K562 (cell line): ENCODE results near the gene SLC7A10. TPM values are rescaled to one million over a fixed set of nuclear protein-coding genes. Genes with fewer than 3 reads are reported as not detected.

Experiments
- ATAC-seq: fragments of 200-7000 bp; cut with Tn5 transposase; 3 replicates; pipeline ENCODE4 v1.9.1; 2020; ENCODE audit warnings: moderate library complexity
- BruUV-seq: library from RNA; stranded (reverse); fragments of 400-500 nt; replicated peaks from 2 replicates; lab custom pipeline; 2021; lab: Mats Ljungman, UMichigan
- CTCF ChIA-PET: fragments of 300-600 bp; formaldehyde crosslinking; extraction: SDS; loops from one replicate; lab custom pipeline; 2021; ENCODE audit warnings: low intra/inter-chr PET ratio; lab: Yijun Ruan, JAX
- POLR2A ChIA-PET: fragments of 300-600, 350-650 bp; sonication (Branson Sonifier 250); formaldehyde crosslinking; extraction: SDS; loops from one replicate; lab custom pipeline; 2021; ENCODE audit warnings: antibody characterized with exemption, inconsistent platforms; lab: Yijun Ruan, JAX
- DNase-seq, 4 experiments: peaks; one replicate each; pipeline versions ENCODE4 v3.0.0 to v3.0.0-alpha.2; 2011 to 2018; ENCODE audit warnings: low spot score in 3 of 4, mixed read lengths in 3 of 4; ENCODE audit errors: extremely low read depth in 1 of 4
- FAIRE-seq: peaks from 2 replicates; lab custom pipeline; 2011; peaks lifted over from hg19 to GRCh38; lab: Jason Lieb, UNC
- H2AFZ ChIP-seq: 2 replicates; pipeline ENCODE4 v1.6.0; 2011; ENCODE audit warnings: low read depth, low read length, control low read depth, inconsistent platforms
- H3K27ac ChIP-seq: fragments of 200-600 bp; 3 replicates; pipeline ENCODE4 v1.8.0; 2011; ENCODE audit warnings: low read depth, mild to moderate bottlenecking, control low read depth, inconsistent platforms, low read length, moderate library complexity, mixed read lengths; ENCODE audit errors: extremely low read depth
- H3K27me3 ChIP-seq, 2 experiments: fragments of 300-600 bp in 1 of 2; 2 replicates in 1 of 2; 3 replicates in 1 of 2; pipeline versions ENCODE4 v1.6.0 to v1.8.0; 2011; ENCODE audit warnings: inconsistent platforms in 2 of 2, low read length in 2 of 2, mild to moderate bottlenecking in 1 of 2, mixed read lengths in 1 of 2, moderate library complexity in 1 of 2; ENCODE audit not compliant: control insufficient read depth in 2 of 2, insufficient read depth in 2 of 2
- H3K36me3 ChIP-seq: fragments of 300-600 bp; 3 replicates; pipeline ENCODE4 v1.8.0; 2011; ENCODE audit warnings: mild to moderate bottlenecking, low read length, inconsistent platforms; ENCODE audit not compliant: control insufficient read depth, insufficient read depth
- H3K4me1 ChIP-seq, 2 experiments: fragments of 200-600 bp in 1 of 2; replicated peaks in 1 of 2; 2 replicates in 1 of 2; 3 replicates in 1 of 2; pipeline versions ENCODE4 v1.5.1 to v1.8.0; 2011; ENCODE audit warnings: inconsistent platforms in 2 of 2, low read length in 2 of 2, mild to moderate bottlenecking in 1 of 2, mixed read lengths in 1 of 2, moderate library complexity in 1 of 2; ENCODE audit not compliant: control insufficient read depth in 2 of 2, insufficient read depth in 2 of 2
- H3K4me2 ChIP-seq: 2 replicates; pipeline ENCODE4 v1.6.1; 2011; ENCODE audit warnings: low read length, control low read depth, inconsistent platforms, mixed read lengths; ENCODE audit not compliant: insufficient read depth
- H3K4me3 ChIP-seq: fragments of 200-600 bp; sonication (generic), shearing (Covaris generic); 2 replicates; pipeline ENCODE4 v1.5.1; 2016; ENCODE audit warnings: control low read depth, inconsistent platforms
- H3K79me2 ChIP-seq: fragments of 200-600 bp; 3 replicates; pipeline ENCODE4 v1.8.0; 2011; ENCODE audit warnings: low read length, inconsistent platforms; ENCODE audit not compliant: control insufficient read depth, insufficient read depth
- H3K9ac ChIP-seq, 2 experiments: 2 replicates each; pipeline versions ENCODE4 v1.6.0 to v1.6.1; 2011; ENCODE audit warnings: low read depth in 2 of 2, low read length in 2 of 2, control low read depth in 1 of 2, inconsistent platforms in 1 of 2, mild to moderate bottlenecking in 1 of 2, mixed read lengths in 1 of 2; ENCODE audit not compliant: insufficient read depth in 1 of 2
- H3K9me1 ChIP-seq: one replicate; pipeline ENCODE4 v1.6.0; 2011; ENCODE audit warnings: inconsistent platforms, mild to moderate bottlenecking, low read length, moderate library complexity; ENCODE audit not compliant: control insufficient read depth, insufficient read depth
- H3K9me3 ChIP-seq: replicated peaks from 2 replicates; pipeline ENCODE4 v1.5.1; 2011; ENCODE audit warnings: low read depth, low read length, inconsistent platforms; ENCODE audit not compliant: control insufficient read depth, insufficient read depth
- H4K20me1 ChIP-seq: replicated peaks from 2 replicates; pipeline ENCODE4 v1.6.1; 2011; ENCODE audit warnings: low read length, inconsistent platforms, mixed read lengths; ENCODE audit not compliant: control insufficient read depth, insufficient read depth
- ATF3 ChIP-seq, 2 experiments: fragments of 450-650 bp in 1 of 2; sonication (generic) in 1 of 2; formaldehyde crosslinking in 1 of 2; IDR thresholded peaks in 1 of 2; conservative IDR thresholded peaks in 1 of 2; 2 replicates each; pipeline versions ENCODE4 v1.6.1 to v1.8.1; 2016 to 2023; ENCODE audit warnings: mild to moderate bottlenecking in 2 of 2, moderate library complexity in 2 of 2, inconsistent platforms in 1 of 2, missing genetic modification reagents in 1 of 2
- CEBPB ChIP-seq: fragments of 450-650 bp; IDR thresholded peaks from 2 replicates; pipeline ENCODE4 v1.6.1; 2016; ENCODE audit warnings: missing genetic modification characterization, missing compliant biosample characterization
- CEBPG ChIP-seq, 3 experiments: fragments of 200-800 bp in 1 of 3; sonication (Bioruptor generic) in 1 of 3; sonication (generic) in 1 of 3; formaldehyde crosslinking in 1 of 3; IDR thresholded peaks in 2 of 3; conservative IDR thresholded peaks in 1 of 3; 2 replicates each; pipeline versions ENCODE4 v1.6.1 to v1.8.0; 2016 to 2022; ENCODE audit warnings: missing compliant biosample characterization in 2 of 3, missing genetic modification characterization in 2 of 3, mild to moderate bottlenecking in 1 of 3, missing genetic modification reagents in 1 of 3
- ELK3 ChIP-seq: fragments of 450-650 bp; formaldehyde crosslinking; IDR thresholded peaks from 2 replicates; pipeline ENCODE4 v1.4.0; 2020; ENCODE audit warnings: mild to moderate bottlenecking
- ETV5 ChIP-seq: sonication (generic); formaldehyde crosslinking; IDR thresholded peaks from 2 replicates; pipeline ENCODE4 v1.4.0; 2020; ENCODE audit warnings: low read depth, mild to moderate bottlenecking, missing genetic modification reagents
- GMEB1 ChIP-seq: fragments of 250-450 bp; sonication (Bioruptor Pico); IDR thresholded peaks from 2 replicates; pipeline ENCODE4 v1.4.0; 2020; ENCODE audit warnings: mild to moderate bottlenecking
- HES1 ChIP-seq: fragments of 450-650 bp; IDR thresholded peaks from 2 replicates; pipeline ENCODE4 v1.6.1; 2016; ENCODE audit warnings: low read depth, mild to moderate bottlenecking, moderate library complexity
- MAFF ChIP-seq: IDR thresholded peaks from 2 replicates; pipeline ENCODE4 v1.6.1; 2012; ENCODE audit warnings: low read length, improper control_type of control experiment
- SNIP1 ChIP-seq: fragments of 450-650 bp; IDR thresholded peaks from 2 replicates; pipeline ENCODE4 v1.7.1; 2017; ENCODE audit warnings: low read depth, mild to moderate bottlenecking
- TFAM ChIP-seq: fragments of 250-450 bp; sonication (Bioruptor Pico); conservative IDR thresholded peaks from 2 replicates; pipeline ENCODE4 v1.5.0; 2021; ENCODE audit warnings: mild to moderate bottlenecking, moderate library complexity
- ZFP30 ChIP-seq: fragments of 250-450 bp; sonication (Bioruptor Pico); IDR thresholded peaks from 2 replicates; pipeline ENCODE4 v1.8.0; 2022; ENCODE audit warnings: moderate library complexity, mild to moderate bottlenecking, inconsistent platforms, borderline replicate concordance
- ZNF436 ChIP-seq: fragments of 250-450, 450-650 bp; sonication (Bioruptor Pico); formaldehyde crosslinking; IDR thresholded peaks from 2 replicates; pipeline ENCODE4 v1.7.0; 2020; ENCODE audit warnings: mild to moderate bottlenecking
- ZNF445 ChIP-seq: fragments of 250-450 bp; sonication (Bioruptor Pico); IDR thresholded peaks from 2 replicates; pipeline ENCODE4 v1.4.0; 2020; ENCODE audit warnings: low read depth, mild to moderate bottlenecking, moderate library complexity
- ZNF507 ChIP-seq: conservative IDR thresholded peaks from 2 replicates; pipeline ENCODE4 v1.6.1; 2017; ENCODE audit warnings: missing genetic modification characterization, missing compliant biosample characterization
- ZNF79 ChIP-seq: fragments of 250-450 bp; sonication (Bioruptor Pico); IDR thresholded peaks from 2 replicates; pipeline ENCODE4 v1.4.0; 2020; ENCODE audit warnings: low read depth, mild to moderate bottlenecking, moderate library complexity
- WGBS: fragments of 100-300 bp; shearing (Covaris generic); methylation state at CpG from one replicate; pipeline ENCODE4 v1.1.6; 2016; ENCODE audit warnings: low coverage, mixed read lengths; ENCODE audit not compliant: insufficient coverage; ENCODE audit errors: missing lambda C conversion rate; 5-methylcytosine and 5-hydroxymethylcytosine counted together
- in situ Hi-C: fragments of 300-500 bp; cut with MboI; formaldehyde crosslinking; loops from 4 replicates; pipeline ENCODE4 v1.15.0; 2018; ENCODE audit warnings: inconsistent platforms, mixed read lengths
- intact Hi-C: fragments of 100-400 bp; cut with micrococcal nuclease; formaldehyde crosslinking; loops from 2 replicates; pipeline ENCODE4 v1.14.2; 2022
- polyA plus RNA-seq, 8 experiments: library from polyadenylated mRNA; depleted of rRNA in 4 of 8; stranded (reverse) in 5 of 8; unstranded in 3 of 8; fragments of >200 nt; fragmentation: Nextera tagmentation in 2 of 8; fragmentation: Illumina TruSeq in 1 of 8; extraction: Ambion mirVana in 2 of 8; extraction: Trizol in 1 of 8; gene quantifications; 2 replicates each; pipeline versions ENCODE4 v1.2.1 to v1.2.3, GENCODE V29; 2011 to 2014; ENCODE audit warnings: inconsistent platforms in 1 of 8, missing spikeins in 1 of 8
- total RNA-seq, 7 experiments: library from RNA; depleted of rRNA in 6 of 7; stranded (reverse); fragments of >200 nt in 6 of 7; fragmentation: Illumina TruSeq in 2 of 7; extraction: Trizol in 2 of 7; gene quantifications; 2 replicates each; pipeline versions ENCODE4 v1.2.1 to v1.2.3, GENCODE V29; 2011 to 2021; ENCODE audit warnings: low replicate concordance in 1 of 7

Gene SLC7A10
- total and polyA plus RNA-seq, 9 of the 15 experiments (the other 6 are each of a cell fraction or from before 2014, with no cell fraction given): 0.07 TPM; not detected in 8

GRCh38 chr19:33232656-33233055 lies 7.0 kb upstream of the SLC7A10 start (continued):
- TF ChIP-seq GMEB1 (CRISPR knock-in tag) (no peak), ZNF445 (CRISPR knock-in tag) (no peak), TFAM (CRISPR knock-in tag) (no peak), HES1 (no peak)

- Histone ChIP-seq H4K20me1 (peaks cover 15% of the 10 kb centered on the region), H3K9ac (no peak overlapping the region), H3K27ac (no peak overlapping the region), H3K79me2 (no peaks in the 10 kb centered on the region), H3K4me1 (peaks cover 0 to 9% of the 10 kb centered on the region in 2 experiments; a peak in 2 of 5 replicates), H3K36me3 (no peaks in the 10 kb centered on the region), H2AFZ (no peak overlapping the region), H3K9me3 (no peaks in the 10 kb centered on the region; the same call in none of the 2 replicates), H3K4me3 (no peak overlapping the region), H3K4me2 (no peak overlapping the region), H3K9me1 (no peaks in the 10 kb centered on the region), H3K27me3 (peaks cover 0 to 13% of the 10 kb centered on the region in 2 experiments; a peak in 3 of 5 replicates)
- FAIRE-seq: no peak
- WGBS: 5% methylated on average over 5 of the region's 5 CpGs
- intact Hi-C loops: no loop called here
- no peak for DNase-seq
- POLR2A ChIA-PET: interaction anchor here (0.6 kb wide), 1 partner anchor 173 kb away, joined by 3 read pairs; no protein-coding TSS in a partner anchor
- in situ Hi-C loops: no loop called here
- CTCF ChIA-PET: no interaction called here
- no peak for ATAC-seq
- no TSS peak for BruUV-seq
- no peak for TF ChIP-seq ZNF507
- no peak for TF ChIP-seq ATF3 (IDR thresholded peaks at IDR 0.05)
- no peak for TF ChIP-seq ATF3 (CRISPR knock-in tag; conservative IDR thresholded peaks at IDR 0.05)
- TF ChIP-seq SNIP1: no peak
- no peak for TF ChIP-seq ZFP30 (CRISPR knock-in tag)
- TF ChIP-seq CEBPB (tag): peak; percentile 46; the same call in 1 of the 2 replicates
- TF ChIP-seq MAFF: no peak
- TF ChIP-seq ETV5 (CRISPR knock-in tag): no peak
- TF ChIP-seq ZNF79 (CRISPR knock-in tag): no peak
- TF ChIP-seq ELK3 (CRISPR knock-in tag): no peak
- TF ChIP-seq ZNF436: no peak
- TF ChIP-seq CEBPG (CRISPR knock-in tag; IDR thresholded peaks at IDR 0.05): no peak
- peak; percentile 47 to 66 for TF ChIP-seq CEBPG (tag; conservative IDR thresholded peaks at IDR 0.05 in 1 of 2, IDR thresholded peaks at IDR 0.05 in 1 of 2)
- TF ChIP-seq HES1: no peak
Measured at GRCh38 chr19:33231511-33231910, 5.9 kb upstream of the SLC7A10 start.
